GM12878 (cell line): ENCODE results near the gene ACTMAP. TPM values are rescaled to one million over a fixed set of nuclear protein-coding genes. Genes with fewer than 3 reads are reported as not detected.

Experiments
- ATAC-seq: fragments of 200-7000 bp; cut with Tn5 transposase; 3 replicates; pipeline ENCODE4 v1.9.1; 2020; ENCODE audit warnings: mild to moderate bottlenecking, moderate library complexity
- BruUV-seq: library from RNA; stranded (reverse); fragments of 400-500 nt; replicated peaks from 2 replicates; lab custom pipeline; 2021; lab: Mats Ljungman, UMichigan
- CTCF ChIA-PET: fragments of 300-600 bp; sonication (Branson Sonifier 250); formaldehyde crosslinking; extraction: SDS; loops from one replicate; lab custom pipeline; 2021; ENCODE audit warnings: inconsistent platforms; lab: Yijun Ruan, JAX
- POLR2A ChIA-PET: fragments of 350-600 bp; formaldehyde crosslinking; extraction: SDS; loops from one replicate; lab custom pipeline; 2021; ENCODE audit warnings: inconsistent platforms; lab: Charles Lee
- RAD21 ChIA-PET: fragments of 300-600 bp; sonication (Branson Sonifier 250); formaldehyde crosslinking; loops from one replicate; lab custom pipeline; 2023; ENCODE audit warnings: antibody characterized with exemption; ENCODE audit not compliant: unreplicated experiment; lab: Charles Lee
- SMC1A ChIA-PET: fragments of 300-600 bp; sonication (Branson Sonifier 250); formaldehyde crosslinking; loops from one replicate; lab custom pipeline; 2023; ENCODE audit not compliant: unreplicated experiment, uncharacterized antibody; lab: Charles Lee
- DNase-seq: peaks from one replicate; pipeline ENCODE4 v3.0.0-alpha.2; 2011; ENCODE audit warnings: low read depth, low spot score
- FAIRE-seq: peaks from 3 replicates; lab custom pipeline; 2011; peaks lifted over from hg19 to GRCh38; lab: Jason Lieb, UNC
- H2AFZ ChIP-seq: 2 replicates; pipeline ENCODE4 v1.6.0; 2011; ENCODE audit warnings: low read depth, low read length, control low read depth; ENCODE audit not compliant: control insufficient read depth
- H3K27ac ChIP-seq: 2 replicates; pipeline ENCODE4 v1.5.1; 2011; ENCODE audit warnings: control low read depth; ENCODE audit not compliant: control insufficient read depth, insufficient read depth
- H3K27me3 ChIP-seq, 2 experiments: replicated peaks in 1 of 2; 2 replicates each; pipeline versions ENCODE4 v1.6.0 to v1.6.1; 2011; ENCODE audit warnings: low read length in 1 of 2; ENCODE audit not compliant: control insufficient read depth in 2 of 2, insufficient read depth in 2 of 2
- H3K36me3 ChIP-seq, 2 experiments: 2 replicates each; pipeline ENCODE4 v1.5.1; 2011; ENCODE audit warnings: low read length in 1 of 2; ENCODE audit not compliant: control insufficient read depth in 2 of 2, insufficient read depth in 2 of 2
- H3K4me1 ChIP-seq: 2 replicates; pipeline ENCODE4 v1.6.1; 2011; ENCODE audit warnings: mild to moderate bottlenecking, low read length, moderate library complexity, mixed read lengths; ENCODE audit not compliant: control insufficient read depth, insufficient read depth
- H3K4me2 ChIP-seq: 2 replicates; pipeline ENCODE4 v1.6.0; 2011; ENCODE audit warnings: control low read depth; ENCODE audit not compliant: control insufficient read depth, insufficient read depth
- H3K4me3 ChIP-seq: fragments of 200-600 bp; sonication (generic); 2 replicates; pipeline ENCODE4 v1.5.1; 2016
- H3K79me2 ChIP-seq: 2 replicates; pipeline ENCODE4 v1.6.0; 2011; ENCODE audit warnings: low read length; ENCODE audit not compliant: control insufficient read depth, insufficient read depth
- H3K9ac ChIP-seq: 2 replicates; pipeline ENCODE4 v1.8.0; 2011; ENCODE audit warnings: low read length, control low read depth, mixed read lengths; ENCODE audit not compliant: control insufficient read depth, insufficient read depth
- H3K9me3 ChIP-seq: replicated peaks from 3 replicates; pipeline ENCODE4 v1.5.1; 2011; ENCODE audit warnings: mild to moderate bottlenecking, low read length; ENCODE audit not compliant: control insufficient read depth, insufficient read depth
- H4K20me1 ChIP-seq: 2 replicates; pipeline ENCODE4 v1.6.0; 2011; ENCODE audit not compliant: control insufficient read depth, insufficient read depth
- DPF2 ChIP-seq: fragments of 450-650 bp; IDR thresholded peaks from 2 replicates; pipeline ENCODE4 v1.6.1; 2017; ENCODE audit warnings: mild to moderate bottlenecking
- EGR1 ChIP-seq, 2 experiments: IDR thresholded peaks; 1 replicate in 1 of 2; 2 replicates in 1 of 2; pipeline ENCODE4 v1.6.1; 2011 to 2012; ENCODE audit warnings: low read depth in 2 of 2, low read length in 2 of 2, borderline replicate concordance in 1 of 2, mild to moderate bottlenecking in 1 of 2, moderate library complexity in 1 of 2
- GATAD2B ChIP-seq: fragments of 450-650 bp; conservative IDR thresholded peaks from 2 replicates; pipeline ENCODE4 v1.6.1; 2017; ENCODE audit warnings: low read depth, mild to moderate bottlenecking, moderate library complexity
- LARP7 ChIP-seq: fragments of 450-650 bp; IDR thresholded peaks from 2 replicates; pipeline ENCODE4 v1.6.1; 2017; ENCODE audit warnings: mild to moderate bottlenecking
- NBN ChIP-seq: fragments of 450-650 bp; IDR thresholded peaks from 2 replicates; pipeline ENCODE4 v1.6.1; 2016
- POLR2AphosphoS2 ChIP-seq: IDR thresholded peaks from 2 replicates; pipeline ENCODE4 v1.6.1; 2011; ENCODE audit warnings: low read depth, mild to moderate bottlenecking, low read length, improper control_type of control experiment, moderate library complexity
- POLR2AphosphoS5 ChIP-seq: IDR thresholded peaks from 2 replicates; pipeline ENCODE4 v1.6.1; 2011; ENCODE audit warnings: mild to moderate bottlenecking, low read length, inconsistent platforms
- SKIL ChIP-seq: fragments of 450-650 bp; IDR thresholded peaks from 2 replicates; pipeline ENCODE4 v1.6.1; 2017; ENCODE audit warnings: mild to moderate bottlenecking, low read depth, inconsistent platforms; ENCODE audit not compliant: poor library complexity, severe bottlenecking
- TARDBP ChIP-seq: IDR thresholded peaks from 2 replicates; pipeline ENCODE4 v1.6.1; 2016; ENCODE audit warnings: borderline replicate concordance
- WGBS: methylation state at CpG from one replicate; pipeline ENCODE4 v1.1.6; 2016; ENCODE audit warnings: low lambda C conversion rate; ENCODE audit not compliant: insufficient replicate concordance, insufficient coverage; ENCODE audit errors: missing lambda C conversion rate; 5-methylcytosine and 5-hydroxymethylcytosine counted together
- in situ Hi-C: fragments of 300-500 bp; cut with MboI; formaldehyde crosslinking; loops from 9 replicates; pipeline ENCODE4 v1.14.3; 2018; ENCODE audit warnings: mixed read lengths
- intact Hi-C: fragments of 100-400 bp; cut with micrococcal nuclease; formaldehyde crosslinking; loops from one replicate; pipeline ENCODE4 v1.14.2; 2022; ENCODE audit not compliant: unreplicated experiment
- polyA plus RNA-seq, 11 experiments: library from polyadenylated mRNA; depleted of rRNA in 4 of 11; unstranded in 6 of 11; stranded (reverse) in 5 of 11; fragments of >200 nt; fragmentation: Nextera tagmentation in 4 of 11; fragmentation: Illumina TruSeq in 1 of 11; extraction: Ambion mirVana in 4 of 11; extraction: Trizol in 1 of 11; gene quantifications; 1 replicate in 1 of 11; 2 replicates in 10 of 11; pipeline versions ENCODE4 v1.2.1 to v1.2.3, GENCODE V29; 2011 to 2016; ENCODE audit warnings: inconsistent platforms in 2 of 11, missing spikeins in 2 of 11, low read depth in 1 of 11
- total RNA-seq, 4 experiments: library from RNA; depleted of rRNA in 3 of 4; stranded (reverse); fragments of >200 nt in 3 of 4; fragmentation: Illumina TruSeq in 1 of 4; extraction: Trizol in 1 of 4; gene quantifications; 2 replicates each; pipeline versions ENCODE4 v1.2.1 to v1.2.3, GENCODE V29; 2013 to 2021
- TF ChIP-seq, protein P1 (sequence below): fragments of 450-650 bp; conservative IDR thresholded peaks from 2 replicates; pipeline ENCODE4 v1.6.1; 2017; ENCODE audit warnings: mild to moderate bottlenecking, moderate library complexity

ACTMAP gene
- total and polyA plus RNA-seq, 10 of the 15 experiments (the other 5 are each of a cell fraction or from before 2014, with no cell fraction given): 3.0 to 26.2 (median 11.1) TPM

DNA sequence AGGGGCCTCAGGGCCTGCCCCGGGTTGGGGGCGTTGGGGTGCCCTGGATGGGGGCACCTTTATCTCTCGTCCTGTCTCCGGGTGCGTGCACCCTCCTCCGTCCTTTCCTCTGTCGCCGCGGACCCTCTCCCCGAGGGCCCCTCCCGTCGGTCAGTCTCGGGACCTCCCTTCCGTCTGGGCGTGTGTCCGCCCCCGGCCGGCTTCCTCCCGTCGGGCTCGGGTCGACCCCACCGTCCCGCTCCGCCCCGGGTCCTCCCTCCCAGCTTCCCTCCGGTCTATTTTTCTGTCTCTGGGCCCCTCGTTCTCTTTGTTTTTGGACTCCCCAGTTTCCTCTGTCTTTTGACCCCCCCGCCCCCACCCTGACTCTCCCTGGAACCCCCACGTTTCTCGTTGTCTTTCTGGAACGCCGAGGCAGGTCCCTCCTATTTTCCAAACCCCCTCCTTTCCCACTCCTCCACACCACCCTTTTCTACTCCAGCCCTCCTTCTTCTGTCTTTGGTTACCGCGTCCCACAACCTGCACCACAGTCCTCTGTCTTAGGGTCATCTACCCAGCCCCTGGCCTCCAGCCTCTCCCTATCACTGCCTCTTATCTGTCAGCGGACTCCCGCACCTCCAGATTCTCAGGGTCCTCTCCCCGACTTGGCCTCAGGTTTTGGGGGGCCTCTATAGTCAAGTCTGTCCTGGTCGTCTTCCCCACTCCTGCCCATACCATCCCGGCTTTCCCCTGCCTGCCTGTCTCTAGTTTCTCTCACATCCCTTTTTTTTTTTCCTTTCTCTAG is 49.5 kb upstream of the ACTMAP start:
- peak; percentile 46; the same call in 1 of the 2 replicates for TF ChIP-seq DPF2
- 0 out of 2 replicates have a peak, but pooled peaks have one; percentile 17 for TF ChIP-seq NBN
- TF ChIP-seq LARP7: 0 out of 2 replicates have a peak, but pooled peaks have one; percentile 39
- TF ChIP-seq, protein P1, sequence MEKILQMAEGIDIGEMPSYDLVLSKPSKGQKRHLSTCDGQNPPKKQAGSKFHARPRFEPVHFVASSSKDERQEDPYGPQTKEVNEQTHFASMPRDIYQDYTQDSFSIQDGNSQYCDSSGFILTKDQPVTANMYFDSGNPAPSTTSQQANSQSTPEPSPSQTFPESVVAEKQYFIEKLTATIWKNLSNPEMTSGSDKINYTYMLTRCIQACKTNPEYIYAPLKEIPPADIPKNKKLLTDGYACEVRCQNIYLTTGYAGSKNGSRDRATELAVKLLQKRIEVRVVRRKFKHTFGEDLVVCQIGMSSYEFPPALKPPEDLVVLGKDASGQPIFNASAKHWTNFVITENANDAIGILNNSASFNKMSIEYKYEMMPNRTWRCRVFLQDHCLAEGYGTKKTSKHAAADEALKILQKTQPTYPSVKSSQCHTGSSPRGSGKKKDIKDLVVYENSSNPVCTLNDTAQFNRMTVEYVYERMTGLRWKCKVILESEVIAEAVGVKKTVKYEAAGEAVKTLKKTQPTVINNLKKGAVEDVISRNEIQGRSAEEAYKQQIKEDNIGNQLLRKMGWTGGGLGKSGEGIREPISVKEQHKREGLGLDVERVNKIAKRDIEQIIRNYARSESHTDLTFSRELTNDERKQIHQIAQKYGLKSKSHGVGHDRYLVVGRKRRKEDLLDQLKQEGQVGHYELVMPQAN: peak; percentile 45; the same call in 1 of the 2 replicates
- TF ChIP-seq GATAD2B: peak; percentile 47
- TF ChIP-seq SKIL: no peak
- TF ChIP-seq TARDBP: no peak
- TF ChIP-seq EGR1 (IDR thresholded peaks at IDR 0.05; ENCODE audit: borderline replicate concordance in 1 of 2, low read depth in 2 of 2, low read length in 2 of 2): peak in 1 of 2 experiments; percentile 77; a peak in 2 of 3 replicates
- TF ChIP-seq POLR2AphosphoS2: 0 out of 2 replicates have a peak, but pooled peaks have one; percentile 18
- TF ChIP-seq POLR2AphosphoS5: peak; percentile 54; the same call in 1 of the 2 replicates
- peak overlapping the region; percentile 84 for H3K9ac ChIP-seq
- intact Hi-C loops (loop anchor here (2.0 kb wide), 2 partner anchors 83 to 463 kb away; partner anchors contain the start of genes COQ8B and ITPKC), in situ Hi-C loops (no loop called here)
- ChIA-PET RAD21 (interaction anchor here (1.2 to 4.6 kb wide), 7 partner anchors 22 to 137 kb away, joined by 5 to 56 read pairs (median 8); partner anchors contain the start of genes ACTMAP, RAB4B and SNRPA), CTCF (interaction anchor here (1.1 kb wide), 1 partner anchor 47 kb away, joined by 3 read pairs; no protein-coding TSS in a partner anchor), POLR2A (interaction anchor here (0.7 to 4.3 kb wide), 7 partner anchors 21 to 84 kb away, joined by 3 to 83 read pairs (median 6); partner anchors contain the start of genes ACTMAP, COQ8B, RAB4B and SNRPA), SMC1A (interaction anchor here (2.3 to 5.3 kb wide), 2 partner anchors 22 to 48 kb away, joined by 21 to 39 read pairs; partner anchors contain the start of genes ACTMAP, RAB4B and SNRPA)
- ATAC-seq: peak; percentile 11
- under 1% methylated on average over 25 of the region's 40 CpGs for WGBS
- BruUV-seq: no TSS peak
- peaks cover 7 to 11% of the 10 kb centered on the region in 2 experiments; a peak in 3 of 4 replicates for H3K36me3 ChIP-seq
- peaks cover 51% of the 10 kb centered on the region for H3K4me1 ChIP-seq
- FAIRE-seq: no peak
- H4K20me1 ChIP-seq: peaks cover 15% of the 10 kb centered on the region
- H2AFZ ChIP-seq: peak overlapping the region; percentile 45
- no peak for DNase-seq
- H3K9me3 ChIP-seq: no peaks in the 10 kb centered on the region
- H3K27me3 ChIP-seq: no peaks in the 10 kb centered on the region
- H3K4me2 ChIP-seq: peak overlapping the region; percentile 88
- peaks cover 54% of the 10 kb centered on the region for H3K79me2 ChIP-seq
- H3K27ac ChIP-seq: peak overlapping the region; percentile 91
- peak overlapping the region; percentile 98 for H3K4me3 ChIP-seq
